GM21528 (cell line): Measurements from ENCODE around the gene SLC5A4.
"Not testable (repeated sequence)": the region's sequence is repeated elsewhere in the genome, so short reads cannot be mapped to it uniquely, and the experiment has no call there.

ENCODE experiments used
- ATAC-seq: cut with Tn5 transposase; IDR thresholded peaks from one replicate; pipeline ENCODE4 v1.9.1; 2021; ENCODE audit warnings: mild to moderate bottlenecking, moderate library complexity; ENCODE audit not compliant: unreplicated experiment, low FRiP score

Gene SLC5A4

GRCh38 chr22:32255217-32255616 is at the start of gene SLC5A4:
SLC5A4 (minus strand) TSS chr22:32255347; CDS start chr22:32255329, 18 bp downstream.
- no peak for ATAC-seq

- not testable (repeated sequence) for ATAC-seq
Observed at GRCh38 chr22:32293921-32294320, 38.8 kb upstream of the SLC5A4 start.

GRCh38 chr22:32286290-32286840 is 31.2 kb upstream of the SLC5A4 start:
- no peak for ATAC-seq

GRCh38 chr22:32281072-32281471 is 25.9 kb upstream of the SLC5A4 start:
- no peak for ATAC-seq

- ATAC-seq, result not testable (repeated sequence)
Observed at GRCh38 chr22:32275353-32275752, 20.2 kb upstream of the SLC5A4 start.

- no peak for ATAC-seq
Observed at GRCh38 chr22:32271389-32271788, 16.2 kb upstream of the SLC5A4 start.

- ATAC-seq, result no peak
Observed at GRCh38 chr22:32270641-32271369, 15.7 kb upstream of the SLC5A4 start.

GRCh38 chr22:32269316-32269715 is 14.2 kb upstream of the SLC5A4 start:
- ATAC-seq, result no peak

GRCh38 chr22:32267011-32267410 is 11.9 kb upstream of the SLC5A4 start:
- ATAC-seq, result no peak

GRCh38 chr22:32265882-32266767 is 11.0 kb upstream of the SLC5A4 start:
- no peak for ATAC-seq

- ATAC-seq, result not testable (repeated sequence)
Observed at GRCh38 chr22:32263678-32264077, 8.5 kb upstream of the SLC5A4 start.

- no peak for ATAC-seq
Observed at GRCh38 chr22:32261306-32261705, 6.2 kb upstream of the SLC5A4 start.

- ATAC-seq, result no peak
Observed at GRCh38 chr22:32258791-32259190, 3.6 kb upstream of the SLC5A4 start.

- ATAC-seq, result no peak
Observed at GRCh38 chr22:32255726-32256125, 579 bp upstream of the SLC5A4 start.

- ATAC-seq, result no peak
Observed at GRCh38 chr22:32249231-32249630, 5.9 kb downstream of the SLC5A4 start.

GRCh38 chr22:32248276-32248675 is 6.9 kb downstream of the SLC5A4 start:
- ATAC-seq, result no peak

GRCh38 chr22:32246166-32246565 is 9.0 kb downstream of the SLC5A4 start:
- no peak for ATAC-seq

GRCh38 chr22:32245042-32245441 is 10.1 kb downstream of the SLC5A4 start:
- no peak for ATAC-seq

GRCh38 chr22:32244547-32244946 is 10.6 kb downstream of the SLC5A4 start:
- ATAC-seq, result no peak

- ATAC-seq, result no peak
Observed at GRCh38 chr22:32240461-32240860, 14.7 kb downstream of the SLC5A4 start.

GRCh38 chr22:32237906-32238305 is 17.2 kb downstream of the SLC5A4 start:
- no peak for ATAC-seq
